ENCODE measurements around the gene ANKRD44. TPM values are rescaled to one million over a fixed set of nuclear protein-coding genes. Genes with fewer than 3 reads are reported as not detected.

The ANKRD44 gene
- total RNA-seq, 1 experiment from 2014 or later, result not detected

GRCh38 chr2:197113275-197113711, 197.3 kb downstream of the ANKRD44 start:
- peak; percentile 57 for DNase-seq (ENCODE audit: low spot score)
- in situ Hi-C loops (cut with HindIII; ENCODE audit: low sequenced_read_pairs), result no loop called here

- DNase-seq (ENCODE audit: low spot score), result no peak
- in situ Hi-C loops (cut with HindIII; ENCODE audit: low sequenced_read_pairs), result no loop called here
Observed at GRCh38 chr2:197109326-197109725, 201.3 kb downstream of the ANKRD44 start.

- in situ Hi-C loops (cut with HindIII; ENCODE audit: low sequenced_read_pairs), result no loop called here
- DNase-seq (ENCODE audit: low spot score), result no peak
Observed at GRCh38 chr2:197108758-197109157, 201.8 kb downstream of the ANKRD44 start.

GRCh38 chr2:197107291-197108269, 203.0 kb downstream of the ANKRD44 start:
- in situ Hi-C loops (cut with HindIII; ENCODE audit: low sequenced_read_pairs), result no loop called here
- DNase-seq (ENCODE audit: low spot score), result no peak

- in situ Hi-C loops (cut with HindIII; ENCODE audit: low sequenced_read_pairs), result no loop called here
Observed at GRCh38 chr2:197103363-197103762, 207.2 kb downstream of the ANKRD44 start.

GRCh38 chr2:197102231-197102630, 208.3 kb downstream of the ANKRD44 start:
- in situ Hi-C loops (cut with HindIII; ENCODE audit: low sequenced_read_pairs), result no loop called here
- no peak for DNase-seq (ENCODE audit: low spot score)

More at GRCh38 chr2:197103363-197103762, 207.2 kb downstream of the ANKRD44 start:
- no peak for DNase-seq (ENCODE audit: low spot score)

GRCh38 chr2:197101519-197101918, 209.1 kb downstream of the ANKRD44 start:
- in situ Hi-C loops (cut with HindIII; ENCODE audit: low sequenced_read_pairs), result no loop called here

GRCh38 chr2:197097578-197098366, 212.8 kb downstream of the ANKRD44 start:
- peak; percentile 43 for DNase-seq (ENCODE audit: low spot score)
- in situ Hi-C loops (cut with HindIII; ENCODE audit: low sequenced_read_pairs), result no loop called here

More at GRCh38 chr2:197101519-197101918, 209.1 kb downstream of the ANKRD44 start:
- DNase-seq (ENCODE audit: low spot score), result no peak

GRCh38 chr2:197096649-197097048, 213.9 kb downstream of the ANKRD44 start:
- in situ Hi-C loops (cut with HindIII; ENCODE audit: low sequenced_read_pairs), result no loop called here
- no peak for DNase-seq (ENCODE audit: low spot score)

- in situ Hi-C loops (cut with HindIII; ENCODE audit: low sequenced_read_pairs), result no loop called here
- DNase-seq (ENCODE audit: low spot score), result no peak
Observed at GRCh38 chr2:197092431-197092830, 218.1 kb downstream of the ANKRD44 start.

- DNase-seq (ENCODE audit: low spot score), result peak; percentile 77
- in situ Hi-C loops (cut with HindIII; ENCODE audit: low sequenced_read_pairs), result no loop called here
Observed at GRCh38 chr2:197090742-197091367, 219.7 kb downstream of the ANKRD44 start.

GRCh38 chr2:197089655-197090054, 220.9 kb downstream of the ANKRD44 start:
- in situ Hi-C loops (cut with HindIII; ENCODE audit: low sequenced_read_pairs), result no loop called here
- DNase-seq (ENCODE audit: low spot score), result no peak

GRCh38 chr2:197088694-197089093, 221.9 kb downstream of the ANKRD44 start:
- no peak for DNase-seq (ENCODE audit: low spot score)
- in situ Hi-C loops (cut with HindIII; ENCODE audit: low sequenced_read_pairs), result no loop called here

- in situ Hi-C loops (cut with HindIII; ENCODE audit: low sequenced_read_pairs), result no loop called here
- DNase-seq (ENCODE audit: low spot score), result no peak
Observed at GRCh38 chr2:197086500-197086899, 224.1 kb downstream of the ANKRD44 start.

- DNase-seq (ENCODE audit: low spot score), result no peak
- in situ Hi-C loops (cut with HindIII; ENCODE audit: low sequenced_read_pairs), result no loop called here
Observed at GRCh38 chr2:197085665-197086064, 224.9 kb downstream of the ANKRD44 start.

- no peak for DNase-seq (ENCODE audit: low spot score)
- in situ Hi-C loops (cut with HindIII; ENCODE audit: low sequenced_read_pairs), result no loop called here
Observed at GRCh38 chr2:197081294-197081693, 229.3 kb downstream of the ANKRD44 start.

GRCh38 chr2:197080578-197081216, 229.9 kb downstream of the ANKRD44 start:
- in situ Hi-C loops (cut with HindIII; ENCODE audit: low sequenced_read_pairs), result no loop called here

GRCh38 chr2:197079832-197080555, 230.6 kb downstream of the ANKRD44 start:
- DNase-seq (ENCODE audit: low spot score), result no peak
- in situ Hi-C loops (cut with HindIII; ENCODE audit: low sequenced_read_pairs), result no loop called here

More at GRCh38 chr2:197080578-197081216, 229.9 kb downstream of the ANKRD44 start:
- DNase-seq (ENCODE audit: low spot score), result no peak
